Adipocyte (in vitro differentiated cells): ENCODE measurements around the gene CFAP61.

Experiments
- DNase-seq: peaks from one replicate; pipeline ENCODE4 v3.0.0-alpha.2; 2015; ENCODE audit warnings: low read depth
- H3K27me3 ChIP-seq: replicated peaks from 2 replicates; pipeline ENCODE4 v1.7.0; 2013; ENCODE audit warnings: mild to moderate bottlenecking, low read length, moderate library complexity; ENCODE audit not compliant: control insufficient read depth, insufficient read depth
- H3K36me3 ChIP-seq: 2 replicates; pipeline ENCODE4 v1.7.0; 2013; ENCODE audit warnings: low read length, mild to moderate bottlenecking, moderate library complexity; ENCODE audit not compliant: control insufficient read depth, insufficient read depth, severe bottlenecking
- H3K4me1 ChIP-seq: 2 replicates; pipeline ENCODE4 v1.7.0; 2013; ENCODE audit warnings: mild to moderate bottlenecking, low read length, moderate library complexity; ENCODE audit not compliant: control insufficient read depth, insufficient read depth
- H3K4me3 ChIP-seq: 2 replicates; pipeline ENCODE4 v1.7.0; 2013; ENCODE audit warnings: mild to moderate bottlenecking, low read length, moderate library complexity
- H3K9ac ChIP-seq: 2 replicates; pipeline ENCODE4 v1.7.0; 2013; ENCODE audit warnings: mild to moderate bottlenecking, low read length, moderate library complexity
- H3K9me3 ChIP-seq: 2 replicates; pipeline ENCODE4 v1.7.0; 2013; ENCODE audit warnings: mild to moderate bottlenecking, low read length, moderate library complexity; ENCODE audit not compliant: control insufficient read depth

The CFAP61 gene

GRCh38 chr20:20078041-20078440, 25.7 kb downstream of the CFAP61 start:
- H3K9ac ChIP-seq = no peak overlapping the region
- H3K4me3 ChIP-seq = no peak overlapping the region
- no peak for DNase-seq
- no peaks in the 10 kb centered on the region for H3K9me3 ChIP-seq
- no peaks in the 10 kb centered on the region for H3K36me3 ChIP-seq
- H3K27me3 ChIP-seq = peaks cover 14% of the 10 kb centered on the region
- peaks cover 2% of the 10 kb centered on the region for H3K4me1 ChIP-seq

- no peak for DNase-seq
- no peaks in the 10 kb centered on the region for H3K9me3 ChIP-seq
Measured at GRCh38 chr20:20079102-20079784, 26.9 kb downstream of the CFAP61 start.

GRCh38 chr20:20083807-20084206, 31.5 kb downstream of the CFAP61 start:
- H3K9me3 ChIP-seq = no peaks in the 10 kb centered on the region
- peak; percentile 67 for DNase-seq
- peaks cover 12% of the 10 kb centered on the region for H3K27me3 ChIP-seq
- H3K9ac ChIP-seq = no peak overlapping the region
- no peak overlapping the region for H3K4me3 ChIP-seq
- no peaks in the 10 kb centered on the region for H3K36me3 ChIP-seq
- H3K4me1 ChIP-seq = peaks cover 10% of the 10 kb centered on the region

More at GRCh38 chr20:20079102-20079784, 26.9 kb downstream of the CFAP61 start:
- Histone ChIP-seq H3K4me3 (no peak overlapping the region), H3K36me3 (no peaks in the 10 kb centered on the region), H3K27me3 (peaks cover 12% of the 10 kb centered on the region), H3K9ac (no peak overlapping the region), H3K4me1 (peaks cover 2% of the 10 kb centered on the region)

GRCh38 chr20:20084296-20084752, 32.0 kb downstream of the CFAP61 start:
- Histone ChIP-seq H3K27me3 (peaks cover 12% of the 10 kb centered on the region), H3K9me3 (no peaks in the 10 kb centered on the region), H3K4me3 (no peak overlapping the region), H3K9ac (no peak overlapping the region), H3K36me3 (no peaks in the 10 kb centered on the region), H3K4me1 (peaks cover 10% of the 10 kb centered on the region)
- no peak for DNase-seq

GRCh38 chr20:20085071-20085470, 32.7 kb downstream of the CFAP61 start:
- peaks cover 12% of the 10 kb centered on the region for H3K27me3 ChIP-seq
- H3K9ac ChIP-seq = no peak overlapping the region
- H3K36me3 ChIP-seq = no peaks in the 10 kb centered on the region
- H3K4me1 ChIP-seq = peaks cover 10% of the 10 kb centered on the region
- DNase-seq = no peak
- H3K4me3 ChIP-seq = no peak overlapping the region
- no peaks in the 10 kb centered on the region for H3K9me3 ChIP-seq

- Histone ChIP-seq H3K36me3 (no peaks in the 10 kb centered on the region), H3K27me3 (peaks cover 12% of the 10 kb centered on the region), H3K4me1 (peaks cover 10% of the 10 kb centered on the region), H3K9ac (no peak overlapping the region), H3K9me3 (no peaks in the 10 kb centered on the region), H3K4me3 (no peak overlapping the region)
- no peak for DNase-seq
Measured at GRCh38 chr20:20085812-20086211, 33.5 kb downstream of the CFAP61 start.

GRCh38 chr20:20089018-20089417, 36.7 kb downstream of the CFAP61 start:
- H3K4me1 ChIP-seq = peaks cover 10% of the 10 kb centered on the region
- no peak overlapping the region for H3K9ac ChIP-seq
- H3K27me3 ChIP-seq = no peaks in the 10 kb centered on the region
- H3K4me3 ChIP-seq = no peak overlapping the region
- H3K36me3 ChIP-seq = no peaks in the 10 kb centered on the region
- DNase-seq = no peak
- H3K9me3 ChIP-seq = no peaks in the 10 kb centered on the region

- no peak for DNase-seq
- no peak overlapping the region for H3K4me3 ChIP-seq
- H3K9me3 ChIP-seq = no peaks in the 10 kb centered on the region
- no peaks in the 10 kb centered on the region for H3K27me3 ChIP-seq
- H3K9ac ChIP-seq = no peak overlapping the region
- H3K4me1 ChIP-seq = peaks cover 10% of the 10 kb centered on the region
- H3K36me3 ChIP-seq = no peaks in the 10 kb centered on the region
Measured at GRCh38 chr20:20089939-20090338, 37.6 kb downstream of the CFAP61 start.

- no peaks in the 10 kb centered on the region for H3K9me3 ChIP-seq
- DNase-seq = peak; percentile 14
- no peak overlapping the region for H3K4me3 ChIP-seq
- peaks cover 6% of the 10 kb centered on the region for H3K27me3 ChIP-seq
- H3K36me3 ChIP-seq = no peaks in the 10 kb centered on the region
- H3K4me1 ChIP-seq = no peaks in the 10 kb centered on the region
- H3K9ac ChIP-seq = no peak overlapping the region
Measured at GRCh38 chr20:20092827-20093226, 40.5 kb downstream of the CFAP61 start.

- Histone ChIP-seq H3K27me3 (peaks cover 7% of the 10 kb centered on the region), H3K4me3 (no peak overlapping the region), H3K4me1 (no peaks in the 10 kb centered on the region), H3K36me3 (no peaks in the 10 kb centered on the region), H3K9me3 (no peaks in the 10 kb centered on the region), H3K9ac (no peak overlapping the region)
- no peak for DNase-seq
Measured at GRCh38 chr20:20094410-20094809, 42.1 kb downstream of the CFAP61 start.

GRCh38 chr20:20095114-20095872, 43.0 kb downstream of the CFAP61 start:
- Histone ChIP-seq H3K36me3 (no peaks in the 10 kb centered on the region), H3K27me3 (peaks cover 7% of the 10 kb centered on the region), H3K9ac (no peak overlapping the region), H3K4me3 (no peak overlapping the region), H3K9me3 (no peaks in the 10 kb centered on the region), H3K4me1 (no peaks in the 10 kb centered on the region)
- DNase-seq = no peak
